ENCODE measurements around the gene SOX13. TPM values are rescaled to one million over a fixed set of nuclear protein-coding genes. Genes with fewer than 3 reads are reported as not detected.

Gene SOX13
- polyA plus RNA-seq, 1 donor (not counting 4 experiments of a cell fraction or from before 2014, with no cell fraction given), result 4.9 TPM

DNA sequence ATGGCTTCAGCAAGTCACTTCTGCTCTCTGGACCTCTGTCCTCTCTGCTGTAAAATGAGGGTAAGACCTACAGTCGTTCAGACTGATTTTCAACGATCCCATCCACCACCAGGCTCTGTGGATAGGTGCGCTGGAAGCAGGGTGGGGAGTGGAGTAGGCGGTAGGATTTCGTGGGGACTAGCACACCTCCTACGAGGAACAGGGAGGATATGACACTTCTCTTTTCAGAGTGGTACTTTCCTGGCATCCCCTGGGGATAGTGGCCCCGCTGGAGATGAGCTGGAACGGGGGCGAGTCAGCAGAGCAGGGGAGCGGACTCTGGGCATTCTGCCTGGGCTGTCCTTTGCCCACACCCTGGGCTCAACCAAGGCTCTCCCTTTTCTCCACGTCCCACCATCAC is 61.2 kb downstream of the SOX13 start:
- Histone ChIP-seq H3K9ac (ENCODE audit: control insufficient read depth, extremely low read depth, insufficient read depth, low read length) (no peak overlapping the region), H3K27ac (ENCODE audit: control insufficient read depth, insufficient read depth, low read length) (no peak overlapping the region)
- dilution Hi-C loops (cut with MboI; ENCODE audit: extremely low pct_ligation_motif_present, low sequenced_read_pairs), result loop anchor here (25.0 kb wide), 1 partner anchor 272 kb away; the partner anchor contains the start of gene SNRPE

DNA sequence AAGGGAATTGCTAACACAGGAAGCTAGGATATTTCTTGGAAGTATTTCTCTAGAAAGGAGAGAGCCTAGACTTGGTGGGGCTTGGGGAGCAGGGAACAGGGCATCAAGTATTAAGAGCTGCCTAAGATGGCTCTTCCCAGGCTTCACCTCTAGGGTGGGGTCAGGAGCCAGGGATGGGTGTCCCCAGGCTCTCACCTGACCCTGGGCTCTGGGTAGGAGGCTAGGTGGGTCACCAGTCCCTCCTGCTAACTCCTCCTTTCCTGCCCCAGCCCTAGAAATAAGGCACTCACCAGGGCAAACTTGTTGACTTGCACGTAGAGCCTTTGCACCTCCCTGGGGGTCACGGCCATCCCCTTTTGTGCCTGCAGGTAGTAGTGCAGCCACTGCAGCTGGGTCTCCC is 63.9 kb downstream of the SOX13 start:
- Histone ChIP-seq H3K27me3 (ENCODE audit: control insufficient read depth, extremely low read depth, insufficient read depth, low read length) (no peaks in the 10 kb centered on the region), H3K4me2 (ENCODE audit: control insufficient read depth, extremely low read depth, insufficient read depth, low read depth, low read length) (no peak overlapping the region), H3K9me3 (ENCODE audit: control insufficient read depth, low read depth, low read length) (no peaks in the 10 kb centered on the region), H3K9me1 (ENCODE audit: control insufficient read depth, extremely low read depth, insufficient read depth, low read length) (no peaks in the 10 kb centered on the region), H3K4me3 (ENCODE audit: control insufficient read depth in 2 of 3, extremely low read depth in 1 of 3, insufficient read depth in 2 of 3, low read depth in 1 of 3, low read length in 3 of 3) (no peak overlapping the region), H3K79me2 (ENCODE audit: control insufficient read depth, insufficient read depth, low read length) (no peaks in the 10 kb centered on the region), H3K9ac (ENCODE audit: control insufficient read depth, extremely low read depth, insufficient read depth, low read length) (no peak overlapping the region), H3K27ac (ENCODE audit: control insufficient read depth, insufficient read depth, low read length) (no peak overlapping the region), H4K20me1 (ENCODE audit: control insufficient read depth, extremely low read depth, insufficient read depth, low read length) (no peaks in the 10 kb centered on the region), H2AFZ (ENCODE audit: control insufficient read depth, low read length) (no peak overlapping the region), H3K36me3 (ENCODE audit: control insufficient read depth in 2 of 2, extremely low read depth in 1 of 2, insufficient read depth in 2 of 2, low read length in 2 of 2) (peaks cover 0 to 1% of the 10 kb centered on the region in 2 experiments), H3K4me1 (ENCODE audit: control insufficient read depth, extremely low read depth, insufficient read depth, low read length) (no peaks in the 10 kb centered on the region)
- TF ChIP-seq, protein P1, sequence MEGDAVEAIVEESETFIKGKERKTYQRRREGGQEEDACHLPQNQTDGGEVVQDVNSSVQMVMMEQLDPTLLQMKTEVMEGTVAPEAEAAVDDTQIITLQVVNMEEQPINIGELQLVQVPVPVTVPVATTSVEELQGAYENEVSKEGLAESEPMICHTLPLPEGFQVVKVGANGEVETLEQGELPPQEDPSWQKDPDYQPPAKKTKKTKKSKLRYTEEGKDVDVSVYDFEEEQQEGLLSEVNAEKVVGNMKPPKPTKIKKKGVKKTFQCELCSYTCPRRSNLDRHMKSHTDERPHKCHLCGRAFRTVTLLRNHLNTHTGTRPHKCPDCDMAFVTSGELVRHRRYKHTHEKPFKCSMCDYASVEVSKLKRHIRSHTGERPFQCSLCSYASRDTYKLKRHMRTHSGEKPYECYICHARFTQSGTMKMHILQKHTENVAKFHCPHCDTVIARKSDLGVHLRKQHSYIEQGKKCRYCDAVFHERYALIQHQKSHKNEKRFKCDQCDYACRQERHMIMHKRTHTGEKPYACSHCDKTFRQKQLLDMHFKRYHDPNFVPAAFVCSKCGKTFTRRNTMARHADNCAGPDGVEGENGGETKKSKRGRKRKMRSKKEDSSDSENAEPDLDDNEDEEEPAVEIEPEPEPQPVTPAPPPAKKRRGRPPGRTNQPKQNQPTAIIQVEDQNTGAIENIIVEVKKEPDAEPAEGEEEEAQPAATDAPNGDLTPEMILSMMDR (optimal IDR thresholded peaks at IDR 0.05 in 1 of 3, IDR thresholded peaks at IDR 0.05 in 1 of 3, conservative IDR thresholded peaks at IDR 0.05 in 1 of 3; ENCODE audit: extremely low read depth in 1 of 3, insufficient read depth in 2 of 3, low read length in 3 of 3), result no peak
- no peak for TF ChIP-seq EZH2 (IDR thresholded peaks at IDR 0.05; ENCODE audit: low read length)
- DNase-seq (ENCODE audit: low read depth, low spot score) (no peak), FAIRE-seq (no peak)
- dilution Hi-C loops (cut with MboI; ENCODE audit: extremely low pct_ligation_motif_present, low sequenced_read_pairs), result loop anchor here (25.0 kb wide), 1 partner anchor 275 kb away; the partner anchor contains the start of gene SNRPE

More for the DNA sequence above, 61.2 kb downstream of the SOX13 start:
- FAIRE-seq (no peak), DNase-seq (ENCODE audit: low read depth, low spot score) (no peak)
- no peak for TF ChIP-seq EZH2 (IDR thresholded peaks at IDR 0.05; ENCODE audit: low read length)
- TF ChIP-seq, protein P1 (optimal IDR thresholded peaks at IDR 0.05 in 1 of 3, IDR thresholded peaks at IDR 0.05 in 1 of 3, conservative IDR thresholded peaks at IDR 0.05 in 1 of 3; ENCODE audit: extremely low read depth in 1 of 3, insufficient read depth in 2 of 3, low read length in 3 of 3), result no peak
- Histone ChIP-seq H3K4me1 (ENCODE audit: control insufficient read depth, extremely low read depth, insufficient read depth, low read length) (peaks cover 25% of the 10 kb centered on the region), H3K4me2 (ENCODE audit: control insufficient read depth, extremely low read depth, insufficient read depth, low read depth, low read length) (no peak overlapping the region), H3K27me3 (ENCODE audit: control insufficient read depth, extremely low read depth, insufficient read depth, low read length) (no peaks in the 10 kb centered on the region), H3K4me3 (ENCODE audit: control insufficient read depth in 2 of 3, extremely low read depth in 1 of 3, insufficient read depth in 2 of 3, low read depth in 1 of 3, low read length in 3 of 3) (no peak overlapping the region), H4K20me1 (ENCODE audit: control insufficient read depth, extremely low read depth, insufficient read depth, low read length) (no peaks in the 10 kb centered on the region), H3K36me3 (ENCODE audit: control insufficient read depth in 2 of 2, extremely low read depth in 1 of 2, insufficient read depth in 2 of 2, low read length in 2 of 2) (peaks cover 0 to 1% of the 10 kb centered on the region in 2 experiments), H3K9me3 (ENCODE audit: control insufficient read depth, low read depth, low read length) (no peaks in the 10 kb centered on the region), H3K9me1 (ENCODE audit: control insufficient read depth, extremely low read depth, insufficient read depth, low read length) (no peaks in the 10 kb centered on the region), H2AFZ (ENCODE audit: control insufficient read depth, low read length) (no peak overlapping the region), H3K79me2 (ENCODE audit: control insufficient read depth, insufficient read depth, low read length) (no peaks in the 10 kb centered on the region)
